Measurements from ENCODE around the gene CCDC201.

CCDC201 gene

GRCh38 chr7:45873035-45873354 is at the start of gene CCDC201:
TSS of gene CCDC201 (minus strand) at chr7:45873082. CDS start at chr7:45873007, 75 bp downstream.
- no peak for DNase-seq (ENCODE audit: low spot score)

- peak; percentile 82 for DNase-seq (ENCODE audit: low spot score)
Observed at GRCh38 chr7:45921699-45922519, 49.0 kb upstream of the CCDC201 start.

- no peak for DNase-seq (ENCODE audit: low spot score)
Observed at GRCh38 chr7:45921381-45921698, 48.5 kb upstream of the CCDC201 start.

- DNase-seq (ENCODE audit: low spot score) = peak; percentile 86
Observed at GRCh38 chr7:45920502-45921380, 47.9 kb upstream of the CCDC201 start, which contains the start of gene IGFBP3. TSS of gene IGFBP3 (minus strand) at chr7:45921272. CDS start at chr7:45921140, 132 bp downstream.

- no peak for DNase-seq (ENCODE audit: low spot score)
Observed at GRCh38 chr7:45919993-45920459, 47.1 kb upstream of the CCDC201 start.

GRCh38 chr7:45919231-45919784 is 46.4 kb upstream of the CCDC201 start:
- DNase-seq (ENCODE audit: low spot score) = no peak

GRCh38 chr7:45918556-45918955 is 45.7 kb upstream of the CCDC201 start:
- no peak for DNase-seq (ENCODE audit: low spot score)

- DNase-seq (ENCODE audit: low spot score) = peak; percentile 88
Observed at GRCh38 chr7:45917658-45918057, 44.8 kb upstream of the CCDC201 start.

GRCh38 chr7:45917064-45917463 is 44.2 kb upstream of the CCDC201 start:
- DNase-seq (ENCODE audit: low spot score) = no peak

- no peak for DNase-seq (ENCODE audit: low spot score)
Observed at GRCh38 chr7:45915606-45916005, 42.7 kb upstream of the CCDC201 start.

- DNase-seq (ENCODE audit: low spot score) = no peak
Observed at GRCh38 chr7:45914911-45915310, 42.0 kb upstream of the CCDC201 start.

- no peak for DNase-seq (ENCODE audit: low spot score)
Observed at GRCh38 chr7:45912972-45913371, 40.1 kb upstream of the CCDC201 start.

GRCh38 chr7:45911311-45911710 is 38.4 kb upstream of the CCDC201 start:
- no peak for DNase-seq (ENCODE audit: low spot score)

GRCh38 chr7:45910855-45911254 is 38.0 kb upstream of the CCDC201 start:
- DNase-seq (ENCODE audit: low spot score) = no peak

- no peak for DNase-seq (ENCODE audit: low spot score)
Observed at GRCh38 chr7:45909561-45909960, 36.7 kb upstream of the CCDC201 start.

GRCh38 chr7:45902820-45903219 is 29.9 kb upstream of the CCDC201 start:
- no peak for DNase-seq (ENCODE audit: low spot score)

GRCh38 chr7:45901566-45901965 is 28.7 kb upstream of the CCDC201 start:
- DNase-seq (ENCODE audit: low spot score) = no peak

- DNase-seq (ENCODE audit: low spot score) = no peak
Observed at GRCh38 chr7:45898222-45898621, 25.3 kb upstream of the CCDC201 start.

- no peak for DNase-seq (ENCODE audit: low spot score)
Observed at GRCh38 chr7:45897042-45897690, 24.3 kb upstream of the CCDC201 start.

GRCh38 chr7:45894665-45895062 is 21.8 kb upstream of the CCDC201 start:
- DNase-seq (ENCODE audit: low spot score) = no peak

GRCh38 chr7:45893996-45894664 is 21.2 kb upstream of the CCDC201 start:
- no peak for DNase-seq (ENCODE audit: low spot score)

Measured in left forelimb (tissue), 1 donor.